ENCODE data around the gene FAM78B.

- TF ChIP-seq CTCF (IDR thresholded peaks at IDR 0.05): peak in 3 of 4 experiments; percentile 15 to 26 (median 24)
- no peak for TF ChIP-seq POLR2A (IDR thresholded peaks at IDR 0.05)
Observed at GRCh38 chr1:166166698-166167571, at the start of gene FAM78B.
